H1 (cell line): Measurements from ENCODE around the gene LY86. TPM values are rescaled to one million over a fixed set of nuclear protein-coding genes. Genes with fewer than 3 reads are reported as not detected.

Experiments
- CTCF ChIA-PET: fragments of 300-600 bp; sonication (Branson Sonifier 250); formaldehyde crosslinking; loops from one replicate; lab custom pipeline; 2021; ENCODE audit not compliant: partially characterized antibody; lab: Charles Lee
- POLR2A ChIA-PET: fragments of 300-600 bp; sonication (Branson Sonifier 250); formaldehyde crosslinking; loops from one replicate; lab custom pipeline; 2021; ENCODE audit warnings: inconsistent platforms; ENCODE audit not compliant: partially characterized antibody; lab: Charles Lee
- DNase-seq, 2 experiments: peaks; one replicate each; pipeline versions ENCODE4 v3.0.0 to v3.0.0-alpha.2; 2010 to 2022; ENCODE audit warnings: low spot score in 2 of 2, low read depth in 1 of 2, mixed read lengths in 1 of 2
- FAIRE-seq: peaks from 2 replicates; lab custom pipeline; 2011; peaks lifted over from hg19 to GRCh38; lab: Jason Lieb, UNC
- H2AFZ ChIP-seq: 2 replicates; pipeline ENCODE4 v1.8.1; 2012; ENCODE audit warnings: low read length, inconsistent platforms
- H2AK5ac ChIP-seq: 2 replicates; pipeline ENCODE4 v1.6.1; 2013; ENCODE audit warnings: low read depth, low read length
- H2BK120ac ChIP-seq: replicated peaks from 2 replicates; pipeline ENCODE3; 2013; ENCODE audit warnings: low read depth, low read length, inconsistent platforms
- H2BK12ac ChIP-seq: 2 replicates; pipeline ENCODE4 v1.6.1; 2013; ENCODE audit warnings: low read depth, low read length
- H2BK15ac ChIP-seq: 2 replicates; pipeline ENCODE4 v1.6.1; 2013; ENCODE audit warnings: low read length
- H2BK20ac ChIP-seq: 2 replicates; pipeline ENCODE4 v1.6.1; 2013; ENCODE audit warnings: low read length
- H2BK5ac ChIP-seq: 2 replicates; pipeline ENCODE4 v1.6.1; 2013; ENCODE audit warnings: low read depth, low read length
- H3K14ac ChIP-seq: 2 replicates; pipeline ENCODE4 v1.6.1; 2013; ENCODE audit warnings: inconsistent platforms; ENCODE audit not compliant: insufficient read length
- H3K18ac ChIP-seq: 2 replicates; pipeline ENCODE4 v1.6.1; 2013; ENCODE audit warnings: low read length; ENCODE audit errors: extremely low read depth
- H3K23ac ChIP-seq: 2 replicates; pipeline ENCODE4 v1.6.1; 2013; ENCODE audit warnings: inconsistent platforms; ENCODE audit not compliant: insufficient read length
- H3K23me2 ChIP-seq: 2 replicates; pipeline ENCODE4 v1.6.1; 2013; ENCODE audit warnings: low read depth, low read length
- H3K27ac ChIP-seq: 2 replicates; pipeline ENCODE4 v1.6.1; 2011; ENCODE audit warnings: low read depth, low read length, inconsistent platforms
- H3K27me3 ChIP-seq, 4 experiments: replicated peaks in 1 of 4; 1 replicate in 1 of 4; 2 replicates in 3 of 4; pipeline versions ENCODE4 v1.6.1 to v1.8.1; 2011 to 2013; ENCODE audit warnings: low read length in 3 of 4, mild to moderate bottlenecking in 3 of 4, inconsistent platforms in 2 of 4, mixed read lengths in 2 of 4, moderate library complexity in 1 of 4; ENCODE audit not compliant: control insufficient read depth in 3 of 4, insufficient read depth in 3 of 4; ENCODE audit errors: extremely low read depth in 1 of 4
- H3K36me3 ChIP-seq, 4 experiments: 2 replicates each; pipeline versions ENCODE4 v1.6.1 to v1.8.1; 2011 to 2013; ENCODE audit warnings: mild to moderate bottlenecking in 4 of 4, low read length in 3 of 4, moderate library complexity in 2 of 4, control low read depth in 1 of 4, inconsistent platforms in 1 of 4; ENCODE audit not compliant: insufficient read depth in 4 of 4, control insufficient read depth in 2 of 4
- H3K4ac ChIP-seq: replicated peaks from 2 replicates; pipeline ENCODE3; 2013; ENCODE audit warnings: low read length, low read depth, mixed read lengths, inconsistent platforms; ENCODE audit not compliant: insufficient read length
- H3K4me1 ChIP-seq, 4 experiments: replicated peaks in 1 of 4; 1 replicate in 1 of 4; 2 replicates in 3 of 4; pipeline versions ENCODE4 v1.6.1 to v1.8.1; 2011 to 2013; ENCODE audit warnings: low read length in 3 of 4, inconsistent platforms in 2 of 4, mixed read lengths in 1 of 4; ENCODE audit not compliant: insufficient read depth in 4 of 4, control insufficient read depth in 3 of 4
- H3K4me2 ChIP-seq, 2 experiments: 2 replicates each; pipeline versions ENCODE4 v1.6.1 to v1.8.1; 2011 to 2013; ENCODE audit warnings: low read depth in 2 of 2, low read length in 2 of 2, control low read depth in 1 of 2, inconsistent platforms in 1 of 2, mild to moderate bottlenecking in 1 of 2; ENCODE audit not compliant: insufficient read depth in 1 of 2
- H3K4me3 ChIP-seq, 4 experiments: fragments of 200-600, 300-600 bp in 1 of 4; sonication (generic), shearing (Covaris generic), sonication (Bioruptor Twin) in 1 of 4; 2 replicates each; pipeline versions ENCODE4 v1.5.1 to v1.8.1; 2011 to 2016; ENCODE audit warnings: low read length in 4 of 4, low read depth in 3 of 4, control low read depth in 2 of 4, inconsistent platforms in 2 of 4, mild to moderate bottlenecking in 2 of 4, mixed read lengths in 1 of 4, moderate library complexity in 1 of 4; ENCODE audit not compliant: insufficient read depth in 2 of 4; ENCODE audit errors: extremely low read depth in 1 of 4
- H3K56ac ChIP-seq: replicated peaks from 2 replicates; pipeline ENCODE3; 2013; ENCODE audit warnings: low read depth, mild to moderate bottlenecking, mixed read lengths, low read length, inconsistent platforms; ENCODE audit not compliant: insufficient read length
- H3K79me1 ChIP-seq: 2 replicates; pipeline ENCODE4 v1.6.1; 2013; ENCODE audit warnings: low read depth, low read length, control low read depth
- H3K79me2 ChIP-seq, 2 experiments: 2 replicates each; pipeline versions ENCODE4 v1.6.1 to v1.8.1; 2012 to 2013; ENCODE audit warnings: low read length in 2 of 2, mild to moderate bottlenecking in 2 of 2, inconsistent platforms in 1 of 2; ENCODE audit not compliant: insufficient read depth in 2 of 2, control insufficient read depth in 1 of 2
- H3K9ac ChIP-seq, 4 experiments: replicated peaks in 1 of 4; 1 replicate in 1 of 4; 2 replicates in 3 of 4; pipeline versions ENCODE4 v1.6.1 to v1.8.1; 2011 to 2013; ENCODE audit warnings: low read depth in 3 of 4, low read length in 3 of 4, control low read depth in 2 of 4, mild to moderate bottlenecking in 2 of 4, moderate library complexity in 2 of 4, inconsistent platforms in 1 of 4; ENCODE audit errors: extremely low read depth in 1 of 4
- H3K9me3 ChIP-seq, 2 experiments: 2 replicates each; pipeline versions ENCODE4 v1.6.1 to v1.8.1; 2012 to 2013; ENCODE audit warnings: mild to moderate bottlenecking in 2 of 2, moderate library complexity in 2 of 2, control low read depth in 1 of 2, inconsistent platforms in 1 of 2, low read depth in 1 of 2, low read length in 1 of 2, mixed read lengths in 1 of 2; ENCODE audit not compliant: insufficient read depth in 2 of 2
- H4K20me1 ChIP-seq, 2 experiments: replicated peaks in 1 of 2; 2 replicates each; pipeline versions ENCODE3 to v1.8.1; 2011 to 2013; ENCODE audit warnings: inconsistent platforms in 2 of 2, low read length in 2 of 2, mild to moderate bottlenecking in 1 of 2; ENCODE audit not compliant: insufficient read depth in 2 of 2, control insufficient read depth in 1 of 2
- H4K5ac ChIP-seq: 2 replicates; pipeline ENCODE4 v1.6.1; 2013; ENCODE audit warnings: low read length, low read depth, mixed read lengths, inconsistent platforms; ENCODE audit not compliant: insufficient read length
- H4K8ac ChIP-seq: 2 replicates; pipeline ENCODE4 v1.8.0; 2013; ENCODE audit warnings: mild to moderate bottlenecking, moderate library complexity, low read length, inconsistent platforms; ENCODE audit not compliant: insufficient read depth; ENCODE audit errors: extremely low read depth
- H4K91ac ChIP-seq: replicated peaks from 2 replicates; pipeline ENCODE3; 2013; ENCODE audit warnings: low read length, mixed read lengths, inconsistent platforms; ENCODE audit not compliant: insufficient read length
- EGR1 ChIP-seq: IDR thresholded peaks from 2 replicates; pipeline ENCODE4 v1.6.1; 2011; ENCODE audit warnings: low read depth, low read length, borderline replicate concordance
- KDM5A ChIP-seq: fragments of 200-600 bp; IDR thresholded peaks from 2 replicates; pipeline ENCODE4 v1.7.1; 2012; ENCODE audit warnings: mild to moderate bottlenecking, low read length, inconsistent platforms, mixed read lengths
- PHF8 ChIP-seq: fragments of 200-600 bp; sonication (generic); conservative IDR thresholded peaks from 2 replicates; pipeline ENCODE4 v1.7.1; 2012; ENCODE audit warnings: low read depth, mild to moderate bottlenecking, inconsistent platforms, low read length, moderate library complexity
- WGBS, 2 experiments: shearing (Covaris generic) in 1 of 2; methylation state at CpG; one replicate each; pipeline versions ENCODE4 v1.1.6 to v1.1.7; 2013 to 2015; ENCODE audit warnings: low lambda C conversion rate in 2 of 2, mixed read lengths in 2 of 2, inconsistent platforms in 1 of 2, low coverage in 1 of 2, missing lambda C conversion rate in 1 of 2; ENCODE audit not compliant: insufficient replicate concordance in 2 of 2, insufficient coverage in 1 of 2, insufficient read length in 1 of 2; ENCODE audit errors: extremely low coverage in 1 of 2, missing lambda C conversion rate in 1 of 2; 5-methylcytosine and 5-hydroxymethylcytosine counted together
- polyA plus RNA-seq, 7 experiments: library from polyadenylated mRNA; depleted of rRNA in 3 of 7; stranded (reverse) in 5 of 7; unstranded in 2 of 7; fragments of >200 nt in 5 of 7; fragments of 200-250 nt in 2 of 7; gene quantifications; 1 replicate in 5 of 7; 2 replicates in 1 of 7; 4 replicates in 1 of 7; pipeline versions ENCODE4 v1.2.1 to v1.2.3, GENCODE V29; 2011 to 2013; ENCODE audit warnings: missing spikeins in 2 of 7, mixed read lengths in 2 of 7
- total RNA-seq: library from RNA; stranded (reverse); fragmentation: NEBNext Ultra II Directional; extraction: Animal tissue kit (Norgen Biotek cat#: 25700); gene quantifications from 2 replicates; pipeline ENCODE4 v1.2.1, GENCODE V29; 2021

The LY86 gene
- total and polyA plus RNA-seq, 2 of the 8 experiments (the other 6 are each of a cell fraction or from before 2014, with no cell fraction given): not detected

DNA sequence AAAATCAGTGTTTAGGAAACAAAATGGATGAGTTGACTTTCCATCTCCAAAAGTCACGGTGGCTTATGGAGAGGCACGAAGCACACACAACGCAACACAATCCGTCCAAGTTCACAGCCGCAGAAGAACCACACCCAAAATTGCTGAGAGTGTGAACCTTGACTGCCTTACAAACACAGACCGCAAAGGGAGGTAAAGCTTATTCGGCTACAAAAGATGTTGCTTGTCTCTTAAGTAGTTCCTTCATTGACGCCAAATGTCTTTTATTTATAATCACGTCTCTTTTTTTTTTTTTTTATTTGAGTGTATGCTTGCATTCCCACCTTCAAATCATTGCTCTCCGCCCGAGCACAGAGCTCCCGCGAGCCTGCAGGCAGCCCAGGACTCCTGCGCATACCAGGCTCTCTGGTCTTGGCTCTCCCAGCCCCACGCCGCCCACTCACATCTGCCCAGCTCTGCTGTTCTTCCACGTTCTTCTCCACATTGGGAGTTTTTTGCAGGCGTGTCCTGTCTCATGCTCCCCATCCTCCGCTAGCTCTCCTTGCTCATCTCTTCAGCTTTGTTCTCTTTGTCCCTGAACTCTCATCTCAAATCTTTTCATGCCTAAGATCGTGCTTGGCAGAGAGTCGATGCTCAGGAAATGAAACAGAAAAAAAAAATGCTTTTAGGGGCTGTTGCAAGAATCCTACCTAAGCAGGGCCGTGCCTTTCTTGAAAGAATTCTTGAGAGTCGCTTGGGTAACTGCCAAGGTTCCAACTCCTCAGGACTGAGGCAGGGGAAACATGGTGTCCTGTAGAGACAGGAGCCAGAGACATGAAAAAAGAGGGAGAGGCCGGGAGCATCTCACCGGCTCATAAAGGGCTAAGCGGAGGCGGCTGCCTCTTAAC is 25.8 kb downstream of the LY86 start:
- WGBS, 2 experiments: 89% methylated on average over 27 of the region's 27 CpGs; no CpG with 5 or more reads in 1 of the 2 experiments
- H2BK20ac ChIP-seq: no peak overlapping the region
- H3K14ac ChIP-seq: no peak overlapping the region
- no peaks in the 10 kb centered on the region for H3K79me2 ChIP-seq
- H2BK5ac ChIP-seq: no peak overlapping the region
- FAIRE-seq (no peak), DNase-seq (no peak)
- no peak overlapping the region for H3K9ac ChIP-seq
- no peak overlapping the region for H2BK120ac ChIP-seq
- no peaks in the 10 kb centered on the region for H4K20me1 ChIP-seq
- H3K79me1 ChIP-seq: no peaks in the 10 kb centered on the region
- H4K5ac ChIP-seq: no peak overlapping the region
- no peak overlapping the region for H2AK5ac ChIP-seq
- no peak overlapping the region for H3K18ac ChIP-seq
- ChIA-PET POLR2A (no interaction called here), CTCF (interaction anchor here (0.7 to 1.4 kb wide), 6 partner anchors 8 to 58 kb away, joined by 3 to 4 read pairs (median 3); no protein-coding TSS in a partner anchor)
- no peak overlapping the region for H2BK15ac ChIP-seq
- H4K91ac ChIP-seq: no peak overlapping the region
- no peaks in the 10 kb centered on the region for H3K36me3 ChIP-seq
- no peak overlapping the region for H3K23ac ChIP-seq
- H3K9me3 ChIP-seq: no peaks in the 10 kb centered on the region
- no peak overlapping the region for H2BK12ac ChIP-seq
- H3K27ac ChIP-seq: no peak overlapping the region
- no peaks in the 10 kb centered on the region for H3K23me2 ChIP-seq
- H3K4ac ChIP-seq: no peak overlapping the region
- H3K4me3 ChIP-seq: no peak overlapping the region
- H3K27me3 ChIP-seq: no peaks in the 10 kb centered on the region
- no peak for TF ChIP-seq KDM5A
- 0 out of 2 replicates have a peak, but pooled peaks have one; percentile 28 for TF ChIP-seq EGR1
- no peak for TF ChIP-seq PHF8
- H3K56ac ChIP-seq: no peak overlapping the region
- no peaks in the 10 kb centered on the region; a peak in 1 of 7 replicates for H3K4me1 ChIP-seq
- no peak overlapping the region for H4K8ac ChIP-seq
- no peak overlapping the region for H2AFZ ChIP-seq
- H3K4me2 ChIP-seq: no peak overlapping the region
